HEK293T (cell line): ENCODE measurements around the gene CCL11.
"Not testable (repeated sequence)": the region's sequence is repeated elsewhere in the genome, so short reads cannot be mapped to it uniquely, and the experiment has no call there.

Experiments used
- BHLHE40 ChIP-seq: fragments of 450-650 bp; IDR thresholded peaks from 2 replicates; pipeline ENCODE4 v1.6.1; 2016; ENCODE audit warnings: mild to moderate bottlenecking, moderate library complexity, borderline replicate concordance
- FOXA1 ChIP-seq: fragments of 450-650 bp; IDR thresholded peaks from 2 replicates; pipeline ENCODE4 v1.6.1; 2016; ENCODE audit warnings: mild to moderate bottlenecking
- FOXK2 ChIP-seq: fragments of 450-650 bp; IDR thresholded peaks from 2 replicates; pipeline ENCODE4 v1.6.1; 2016; ENCODE audit warnings: mild to moderate bottlenecking
- FOXM1 ChIP-seq: fragments of 450-650 bp; IDR thresholded peaks from 2 replicates; pipeline ENCODE4 v1.6.1; 2017; ENCODE audit warnings: mild to moderate bottlenecking, borderline replicate concordance
- HDGF ChIP-seq: fragments of 450-650 bp; IDR thresholded peaks from 2 replicates; pipeline ENCODE4 v1.6.1; 2017; ENCODE audit warnings: antibody characterized with exemption, borderline replicate concordance
- L3MBTL2 ChIP-seq: fragments of 450-650 bp; conservative IDR thresholded peaks from 2 replicates; pipeline ENCODE4 v1.6.1; 2016; ENCODE audit warnings: mild to moderate bottlenecking
- LEF1 ChIP-seq: fragments of 450-650 bp; IDR thresholded peaks from 2 replicates; pipeline ENCODE4 v1.6.1; 2017; ENCODE audit warnings: mild to moderate bottlenecking, borderline replicate concordance
- NFRKB ChIP-seq: fragments of 450-650 bp; IDR thresholded peaks from 2 replicates; pipeline ENCODE4 v1.6.1; 2016; ENCODE audit warnings: mild to moderate bottlenecking, moderate library complexity
- SP1 ChIP-seq: fragments of 450-650 bp; IDR thresholded peaks from 2 replicates; pipeline ENCODE4 v1.6.1; 2017
- SUZ12 ChIP-seq: fragments of 450-650 bp; IDR thresholded peaks from 2 replicates; pipeline ENCODE4 v1.6.1; 2016; ENCODE audit warnings: mild to moderate bottlenecking
- TARDBP ChIP-seq: fragments of 450-650 bp; IDR thresholded peaks from 2 replicates; pipeline ENCODE4 v1.6.1; 2016
- ZNF384 ChIP-seq: fragments of 450-650 bp; IDR thresholded peaks from 2 replicates; pipeline ENCODE4 v1.6.1; 2016
- TF ChIP-seq, protein P1 (sequence below): fragments of 450-650 bp; IDR thresholded peaks from 2 replicates; pipeline ENCODE4 v1.6.1; 2016

DNA sequence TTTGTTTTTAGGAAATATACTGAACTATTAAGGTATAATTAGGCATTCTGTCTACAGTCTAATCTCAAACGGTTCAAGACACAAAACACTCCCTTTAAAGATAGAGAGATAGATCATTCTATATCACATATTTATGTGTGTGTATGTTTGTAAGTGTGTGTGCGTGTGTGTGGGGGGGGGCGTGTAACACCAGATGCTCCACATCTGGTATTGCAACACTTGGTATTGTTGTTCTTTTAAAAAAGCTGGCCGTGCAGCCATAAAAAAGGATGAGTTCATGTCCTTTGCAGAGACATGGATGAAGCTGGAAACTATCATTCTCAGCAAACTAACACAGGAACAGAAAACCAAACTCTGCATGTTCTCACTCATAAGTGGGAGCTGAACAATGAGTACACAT, 42.0 kb downstream of the CCL11 start:
- not testable (repeated sequence) for TF ChIP-seq ZNF384, SP1, NFRKB, SUZ12, FOXK2, BHLHE40, FOXA1, LEF1, HDGF, FOXM1, TARDBP, L3MBTL2
- TF ChIP-seq, protein P1, sequence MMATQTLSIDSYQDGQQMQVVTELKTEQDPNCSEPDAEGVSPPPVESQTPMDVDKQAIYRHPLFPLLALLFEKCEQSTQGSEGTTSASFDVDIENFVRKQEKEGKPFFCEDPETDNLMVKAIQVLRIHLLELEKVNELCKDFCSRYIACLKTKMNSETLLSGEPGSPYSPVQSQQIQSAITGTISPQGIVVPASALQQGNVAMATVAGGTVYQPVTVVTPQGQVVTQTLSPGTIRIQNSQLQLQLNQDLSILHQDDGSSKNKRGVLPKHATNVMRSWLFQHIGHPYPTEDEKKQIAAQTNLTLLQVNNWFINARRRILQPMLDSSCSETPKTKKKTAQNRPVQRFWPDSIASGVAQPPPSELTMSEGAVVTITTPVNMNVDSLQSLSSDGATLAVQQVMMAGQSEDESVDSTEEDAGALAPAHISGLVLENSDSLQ, result not testable (repeated sequence)
